GM12878 (cell line): ENCODE results near the gene ATP4A. TPM values are rescaled to one million over a fixed set of nuclear protein-coding genes. Genes with fewer than 3 reads are reported as not detected.

Experiments used
- ATAC-seq: fragments of 200-7000 bp; cut with Tn5 transposase; 3 replicates; pipeline ENCODE4 v1.9.1; 2020; ENCODE audit warnings: mild to moderate bottlenecking, moderate library complexity
- BruUV-seq: library from RNA; stranded (reverse); fragments of 400-500 nt; replicated peaks from 2 replicates; lab custom pipeline; 2021; lab: Mats Ljungman, UMichigan
- CTCF ChIA-PET: fragments of 300-600 bp; sonication (Branson Sonifier 250); formaldehyde crosslinking; extraction: SDS; loops from one replicate; lab custom pipeline; 2021; ENCODE audit warnings: inconsistent platforms; lab: Yijun Ruan, JAX
- POLR2A ChIA-PET: fragments of 350-600 bp; formaldehyde crosslinking; extraction: SDS; loops from one replicate; lab custom pipeline; 2021; ENCODE audit warnings: inconsistent platforms; lab: Charles Lee
- RAD21 ChIA-PET: fragments of 300-600 bp; sonication (Branson Sonifier 250); formaldehyde crosslinking; loops from one replicate; lab custom pipeline; 2023; ENCODE audit warnings: antibody characterized with exemption; ENCODE audit not compliant: unreplicated experiment; lab: Charles Lee
- SMC1A ChIA-PET: fragments of 300-600 bp; sonication (Branson Sonifier 250); formaldehyde crosslinking; loops from one replicate; lab custom pipeline; 2023; ENCODE audit not compliant: unreplicated experiment, uncharacterized antibody; lab: Charles Lee
- DNase-seq: peaks from one replicate; pipeline ENCODE4 v3.0.0-alpha.2; 2011; ENCODE audit warnings: low read depth, low spot score
- FAIRE-seq: peaks from 3 replicates; lab custom pipeline; 2011; peaks lifted over from hg19 to GRCh38; lab: Jason Lieb, UNC
- H2AFZ ChIP-seq: 2 replicates; pipeline ENCODE4 v1.6.0; 2011; ENCODE audit warnings: low read depth, low read length, control low read depth; ENCODE audit not compliant: control insufficient read depth
- H3K27ac ChIP-seq: 2 replicates; pipeline ENCODE4 v1.5.1; 2011; ENCODE audit warnings: control low read depth; ENCODE audit not compliant: control insufficient read depth, insufficient read depth
- H3K27me3 ChIP-seq, 2 experiments: replicated peaks in 1 of 2; 2 replicates each; pipeline versions ENCODE4 v1.6.0 to v1.6.1; 2011; ENCODE audit warnings: low read length in 1 of 2; ENCODE audit not compliant: control insufficient read depth in 2 of 2, insufficient read depth in 2 of 2
- H3K36me3 ChIP-seq, 2 experiments: 2 replicates each; pipeline ENCODE4 v1.5.1; 2011; ENCODE audit warnings: low read length in 1 of 2; ENCODE audit not compliant: control insufficient read depth in 2 of 2, insufficient read depth in 2 of 2
- H3K4me1 ChIP-seq: 2 replicates; pipeline ENCODE4 v1.6.1; 2011; ENCODE audit warnings: mild to moderate bottlenecking, low read length, moderate library complexity, mixed read lengths; ENCODE audit not compliant: control insufficient read depth, insufficient read depth
- H3K4me2 ChIP-seq: 2 replicates; pipeline ENCODE4 v1.6.0; 2011; ENCODE audit warnings: control low read depth; ENCODE audit not compliant: control insufficient read depth, insufficient read depth
- H3K4me3 ChIP-seq: fragments of 200-600 bp; sonication (generic); 2 replicates; pipeline ENCODE4 v1.5.1; 2016
- H3K79me2 ChIP-seq: 2 replicates; pipeline ENCODE4 v1.6.0; 2011; ENCODE audit warnings: low read length; ENCODE audit not compliant: control insufficient read depth, insufficient read depth
- H3K9ac ChIP-seq: 2 replicates; pipeline ENCODE4 v1.8.0; 2011; ENCODE audit warnings: low read length, control low read depth, mixed read lengths; ENCODE audit not compliant: control insufficient read depth, insufficient read depth
- H3K9me3 ChIP-seq: replicated peaks from 3 replicates; pipeline ENCODE4 v1.5.1; 2011; ENCODE audit warnings: mild to moderate bottlenecking, low read length; ENCODE audit not compliant: control insufficient read depth, insufficient read depth
- H4K20me1 ChIP-seq: 2 replicates; pipeline ENCODE4 v1.6.0; 2011; ENCODE audit not compliant: control insufficient read depth, insufficient read depth
- EGR1 ChIP-seq, 2 experiments: IDR thresholded peaks; 1 replicate in 1 of 2; 2 replicates in 1 of 2; pipeline ENCODE4 v1.6.1; 2011 to 2012; ENCODE audit warnings: low read depth in 2 of 2, low read length in 2 of 2, borderline replicate concordance in 1 of 2, mild to moderate bottlenecking in 1 of 2, moderate library complexity in 1 of 2
- NBN ChIP-seq: fragments of 450-650 bp; IDR thresholded peaks from 2 replicates; pipeline ENCODE4 v1.6.1; 2016
- POLR2AphosphoS2 ChIP-seq: IDR thresholded peaks from 2 replicates; pipeline ENCODE4 v1.6.1; 2011; ENCODE audit warnings: low read depth, mild to moderate bottlenecking, low read length, improper control_type of control experiment, moderate library complexity
- RFX5 ChIP-seq: IDR thresholded peaks from 2 replicates; pipeline ENCODE4 v1.6.1; 2011; ENCODE audit warnings: low read depth, low read length, improper control_type of control experiment
- SMAD5 ChIP-seq: IDR thresholded peaks from 2 replicates; pipeline ENCODE4 v1.6.1; 2016; ENCODE audit warnings: antibody characterized with exemption, low read depth
- TAF1 ChIP-seq: IDR thresholded peaks from 2 replicates; pipeline ENCODE4 v1.6.1; 2011; ENCODE audit warnings: mild to moderate bottlenecking, low read depth, low read length, borderline replicate concordance
- TCF7 ChIP-seq: IDR thresholded peaks from 2 replicates; pipeline ENCODE4 v1.6.1; 2014; ENCODE audit warnings: antibody characterized with exemption, borderline replicate concordance
- YBX1 ChIP-seq: fragments of 450-650 bp; IDR thresholded peaks from 2 replicates; pipeline ENCODE4 v1.6.1; 2016; ENCODE audit warnings: antibody characterized with exemption
- ZNF274 ChIP-seq: IDR thresholded peaks from one replicate; pipeline ENCODE4 v1.8.0; 2011; ENCODE audit not compliant: insufficient read length, insufficient read depth
- ZNF622 ChIP-seq: fragments of 450-650 bp; IDR thresholded peaks from 2 replicates; pipeline ENCODE4 v1.6.1; 2017; ENCODE audit warnings: mild to moderate bottlenecking, inconsistent platforms
- WGBS: methylation state at CpG from one replicate; pipeline ENCODE4 v1.1.6; 2016; ENCODE audit warnings: low lambda C conversion rate; ENCODE audit not compliant: insufficient replicate concordance, insufficient coverage; ENCODE audit errors: missing lambda C conversion rate; 5-methylcytosine and 5-hydroxymethylcytosine counted together
- in situ Hi-C: fragments of 300-500 bp; cut with MboI; formaldehyde crosslinking; loops from 9 replicates; pipeline ENCODE4 v1.14.3; 2018; ENCODE audit warnings: mixed read lengths
- intact Hi-C: fragments of 100-400 bp; cut with micrococcal nuclease; formaldehyde crosslinking; loops from one replicate; pipeline ENCODE4 v1.14.2; 2022; ENCODE audit not compliant: unreplicated experiment
- polyA plus RNA-seq, 11 experiments: library from polyadenylated mRNA; depleted of rRNA in 4 of 11; unstranded in 6 of 11; stranded (reverse) in 5 of 11; fragments of >200 nt; fragmentation: Nextera tagmentation in 4 of 11; fragmentation: Illumina TruSeq in 1 of 11; extraction: Ambion mirVana in 4 of 11; extraction: Trizol in 1 of 11; gene quantifications; 1 replicate in 1 of 11; 2 replicates in 10 of 11; pipeline versions ENCODE4 v1.2.1 to v1.2.3, GENCODE V29; 2011 to 2016; ENCODE audit warnings: inconsistent platforms in 2 of 11, missing spikeins in 2 of 11, low read depth in 1 of 11
- total RNA-seq, 4 experiments: library from RNA; depleted of rRNA in 3 of 4; stranded (reverse); fragments of >200 nt in 3 of 4; fragmentation: Illumina TruSeq in 1 of 4; extraction: Trizol in 1 of 4; gene quantifications; 2 replicates each; pipeline versions ENCODE4 v1.2.1 to v1.2.3, GENCODE V29; 2013 to 2021

The ATP4A gene
- total and polyA plus RNA-seq, 10 of the 15 experiments (the other 5 are each of a cell fraction or from before 2014, with no cell fraction given) = 0.03 to 1.5 (median 0.11) TPM; not detected in 3

DNA sequence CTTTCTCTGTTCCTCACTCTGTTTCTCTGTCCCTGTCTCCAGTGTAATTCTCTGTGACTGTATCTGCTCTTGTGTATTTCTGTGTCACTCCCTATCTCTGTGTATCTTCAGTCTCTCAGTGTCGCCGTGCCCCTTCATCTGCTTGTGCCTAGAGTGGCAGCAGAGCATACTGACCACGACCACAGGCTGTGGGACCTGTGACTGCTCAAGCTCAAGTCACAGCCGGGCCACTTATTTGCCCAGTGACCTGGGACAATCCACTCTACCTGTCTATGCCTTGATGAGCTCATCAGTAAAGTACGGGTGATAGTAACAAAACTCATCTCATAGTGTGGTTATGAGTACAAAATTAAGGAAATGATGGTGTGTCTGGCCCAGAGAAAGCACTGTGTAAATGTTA is 9.4 kb downstream of the ATP4A start:
- ChIA-PET POLR2A (no interaction called here), CTCF (no interaction called here), RAD21 (no interaction called here), SMC1A (no interaction called here)
- ATAC-seq (no peak), DNase-seq (no peak), FAIRE-seq (no peak)
- H3K4me1 ChIP-seq = peaks cover 12% of the 10 kb centered on the region
- H3K9ac ChIP-seq = no peak overlapping the region
- TF ChIP-seq NBN (no peak), ZNF622 (no peak), SMAD5 (no peak), TCF7 (no peak), YBX1 (no peak), RFX5 (no peak), TAF1 (no peak), EGR1 (IDR thresholded peaks at IDR 0.05; ENCODE audit: borderline replicate concordance in 1 of 2, low read depth in 2 of 2, low read length in 2 of 2) (no peak), ZNF274 (no peak), POLR2AphosphoS2 (no peak)
- WGBS = 32% methylated on average over 5 of the region's 5 CpGs
- H3K27ac ChIP-seq = no peak overlapping the region
- BruUV-seq = no TSS peak
- in situ Hi-C loops = no loop called here
- no peaks in the 10 kb centered on the region for H4K20me1 ChIP-seq
- H3K36me3 ChIP-seq = no peaks in the 10 kb centered on the region; a peak in 1 of 4 replicates
- no peak overlapping the region for H3K4me3 ChIP-seq
- no peaks in the 10 kb centered on the region for H3K79me2 ChIP-seq
- no peak overlapping the region for H3K4me2 ChIP-seq
- no peak overlapping the region for H2AFZ ChIP-seq
- H3K9me3 ChIP-seq = no peaks in the 10 kb centered on the region; the same call in 2 of the 3 replicates
- no peaks in the 10 kb centered on the region; a peak in 2 of 4 replicates for H3K27me3 ChIP-seq
- intact Hi-C loops = no loop called here
